H9 (cell line): ENCODE measurements around the gene SLC29A2. TPM values are rescaled to one million over a fixed set of nuclear protein-coding genes. Genes with fewer than 3 reads are reported as not detected.

Source experiments
- DNase-seq: peaks from one replicate; pipeline ENCODE4 v3.0.0-alpha.2; 2017
- H2AFZ ChIP-seq: one replicate; pipeline ENCODE4 v1.6.1; 2013; ENCODE audit warnings: mild to moderate bottlenecking, low read length, control low read depth, moderate library complexity
- H2AK5ac ChIP-seq: 2 replicates; pipeline ENCODE4 v1.6.1; 2013; ENCODE audit warnings: low read length, control low read depth, mixed read lengths; ENCODE audit not compliant: insufficient read length
- H2BK120ac ChIP-seq: one replicate; pipeline ENCODE4 v1.6.1; 2013; ENCODE audit warnings: low read depth, mild to moderate bottlenecking, low read length, control low read depth, inconsistent platforms; ENCODE audit not compliant: poor library complexity, severe bottlenecking
- H2BK12ac ChIP-seq: 2 replicates; pipeline ENCODE4 v1.6.1; 2013; ENCODE audit warnings: low read length, control low read depth, mixed read lengths, low read depth; ENCODE audit not compliant: insufficient read length
- H2BK15ac ChIP-seq: 2 replicates; pipeline ENCODE4 v1.6.1; 2013; ENCODE audit warnings: low read depth, low read length, control low read depth
- H2BK20ac ChIP-seq: one replicate; pipeline ENCODE4 v1.6.1; 2013; ENCODE audit warnings: low read depth, mild to moderate bottlenecking, low read length, control low read depth, inconsistent platforms; ENCODE audit not compliant: poor library complexity, severe bottlenecking
- H2BK5ac ChIP-seq: 2 replicates; pipeline ENCODE4 v1.6.1; 2013; ENCODE audit warnings: low read length, control low read depth, mixed read lengths; ENCODE audit not compliant: insufficient read length
- H3K14ac ChIP-seq: 2 replicates; pipeline ENCODE4 v1.6.1; 2013; ENCODE audit warnings: low read length, control low read depth; ENCODE audit not compliant: insufficient read depth
- H3K18ac ChIP-seq: 2 replicates; pipeline ENCODE4 v1.6.1; 2013; ENCODE audit warnings: low read depth, mild to moderate bottlenecking, mixed read lengths, low read length, control low read depth; ENCODE audit not compliant: insufficient read length
- H3K23ac ChIP-seq: 2 replicates; pipeline ENCODE4 v1.6.1; 2013; ENCODE audit warnings: low read length, control low read depth, mixed read lengths, low read depth; ENCODE audit not compliant: insufficient read length
- H3K23me2 ChIP-seq: 2 replicates; pipeline ENCODE4 v1.6.1; 2013; ENCODE audit warnings: low read depth, mild to moderate bottlenecking, mixed read lengths, low read length, control low read depth; ENCODE audit not compliant: insufficient read length, poor library complexity, severe bottlenecking
- H3K27ac ChIP-seq: 2 replicates; pipeline ENCODE4 v1.5.1; 2013; ENCODE audit warnings: low read length, control low read depth, mixed read lengths, low read depth; ENCODE audit not compliant: insufficient read length
- H3K27me3 ChIP-seq: 2 replicates; pipeline ENCODE4 v1.6.1; 2013; ENCODE audit warnings: low read length, control low read depth, inconsistent platforms; ENCODE audit not compliant: insufficient read depth
- H3K4ac ChIP-seq: 2 replicates; pipeline ENCODE4 v1.6.1; 2013; ENCODE audit warnings: low read depth, mild to moderate bottlenecking, control low read depth, inconsistent platforms, low read length, moderate library complexity
- H3K4me1 ChIP-seq: 2 replicates; pipeline ENCODE4 v1.6.1; 2013; ENCODE audit warnings: low read length, control low read depth, inconsistent platforms; ENCODE audit not compliant: insufficient read depth
- H3K4me2 ChIP-seq: 2 replicates; pipeline ENCODE4 v1.6.1; 2013; ENCODE audit warnings: low read length, control low read depth, mixed read lengths; ENCODE audit not compliant: insufficient read length, insufficient read depth
- H3K56ac ChIP-seq: 2 replicates; pipeline ENCODE4 v1.6.1; 2013; ENCODE audit warnings: low read depth, mild to moderate bottlenecking, mixed read lengths, low read length, control low read depth; ENCODE audit not compliant: insufficient read length
- H3K79me1 ChIP-seq: 2 replicates; pipeline ENCODE4 v1.6.1; 2013; ENCODE audit warnings: low read depth, mild to moderate bottlenecking, moderate library complexity, low read length, control low read depth, inconsistent platforms; ENCODE audit not compliant: insufficient read depth, poor library complexity, severe bottlenecking
- H3K79me2 ChIP-seq: 2 replicates; pipeline ENCODE4 v1.6.1; 2013; ENCODE audit warnings: low read length, control low read depth, inconsistent platforms; ENCODE audit not compliant: insufficient read depth
- H3K9ac ChIP-seq: 2 replicates; pipeline ENCODE4 v1.6.1; 2013; ENCODE audit warnings: low read length, control low read depth, mixed read lengths; ENCODE audit not compliant: insufficient read length; ENCODE audit errors: extremely low read depth
- H3K9me3 ChIP-seq: one replicate; pipeline ENCODE4 v1.6.1; 2013; ENCODE audit warnings: low read depth, low read length, inconsistent platforms; ENCODE audit not compliant: control insufficient read depth
- H3T11ph ChIP-seq: one replicate; pipeline ENCODE4 v1.6.1; 2013; ENCODE audit warnings: mild to moderate bottlenecking, low read length, control low read depth, inconsistent platforms
- H4K20me1 ChIP-seq: one replicate; pipeline ENCODE4 v1.6.1; 2013; ENCODE audit not compliant: control insufficient read depth, insufficient read length, insufficient read depth
- H4K5ac ChIP-seq: 2 replicates; pipeline ENCODE4 v1.6.1; 2013; ENCODE audit warnings: low read depth, mild to moderate bottlenecking, mixed read lengths, low read length, control low read depth; ENCODE audit not compliant: insufficient read length
- H4K8ac ChIP-seq: replicated peaks from 2 replicates; pipeline ENCODE4 v1.6.1; 2013; ENCODE audit warnings: low read length, control low read depth, mixed read lengths, low read depth; ENCODE audit not compliant: insufficient read length
- H4K91ac ChIP-seq: 2 replicates; pipeline ENCODE4 v1.6.1; 2013; ENCODE audit warnings: low read depth, mild to moderate bottlenecking, moderate library complexity, mixed read lengths, low read length, control low read depth; ENCODE audit not compliant: insufficient read length
- H3K27ac Mint-ChIP-seq, 3 experiments: 2 replicates in 2 of 3; 3 replicates in 1 of 3; pipeline ENCODE4 v1.8.0; 2020 to 2021; ENCODE audit warnings: mixed read lengths in 3 of 3, mild to moderate bottlenecking in 1 of 3, moderate library complexity in 1 of 3
- H3K27me3 Mint-ChIP-seq: 2 replicates; pipeline ENCODE4 v1.8.0; 2021; ENCODE audit warnings: low read depth, mild to moderate bottlenecking, moderate library complexity, mixed read lengths
- H3K36me3 Mint-ChIP-seq, 3 experiments: 2 replicates in 2 of 3; 3 replicates in 1 of 3; pipeline ENCODE4 v1.8.0; 2020 to 2021; ENCODE audit warnings: low read depth in 3 of 3, mixed read lengths in 3 of 3; ENCODE audit not compliant: insufficient read depth in 1 of 3
- H3K4me1 Mint-ChIP-seq, 2 experiments: 2 replicates each; pipeline ENCODE4 v1.8.0; 2020; ENCODE audit warnings: mixed read lengths in 2 of 2
- H3K4me3 Mint-ChIP-seq, 2 experiments: 2 replicates in 1 of 2; 3 replicates in 1 of 2; pipeline ENCODE4 v1.8.0; 2020 to 2021; ENCODE audit warnings: mild to moderate bottlenecking in 2 of 2, mixed read lengths in 2 of 2, moderate library complexity in 1 of 2
- H3K9me3 Mint-ChIP-seq, 2 experiments: 2 replicates in 1 of 2; 3 replicates in 1 of 2; pipeline ENCODE4 v1.8.0; 2020; ENCODE audit warnings: mild to moderate bottlenecking in 2 of 2, mixed read lengths in 2 of 2, moderate library complexity in 1 of 2
- WGBS: extraction: QIAGEN DNeasy Blood & Tissue Kit; methylation state at CpG from one replicate; pipeline ENCODE4 v1.1.7; 2013; ENCODE audit warnings: missing lambda C conversion rate, low lambda C conversion rate, mixed read lengths; ENCODE audit not compliant: insufficient read length; ENCODE audit errors: extremely low coverage; 5-methylcytosine and 5-hydroxymethylcytosine counted together
- total RNA-seq: library from RNA; stranded (reverse); gene quantifications from 2 replicates; pipeline ENCODE4 v1.2.1, GENCODE V29; 2021
- TF ChIP-seq, protein P1 (sequence below): fragments of 200-600 bp; sonication (generic); conservative IDR thresholded peaks from 3 replicates; pipeline ENCODE4 v1.8.0; 2021; ENCODE audit warnings: antibody characterized with exemption, mild to moderate bottlenecking

SLC29A2 gene
- total RNA-seq, 1 experiment from 2014 or later, result 29.8 TPM

DNA sequence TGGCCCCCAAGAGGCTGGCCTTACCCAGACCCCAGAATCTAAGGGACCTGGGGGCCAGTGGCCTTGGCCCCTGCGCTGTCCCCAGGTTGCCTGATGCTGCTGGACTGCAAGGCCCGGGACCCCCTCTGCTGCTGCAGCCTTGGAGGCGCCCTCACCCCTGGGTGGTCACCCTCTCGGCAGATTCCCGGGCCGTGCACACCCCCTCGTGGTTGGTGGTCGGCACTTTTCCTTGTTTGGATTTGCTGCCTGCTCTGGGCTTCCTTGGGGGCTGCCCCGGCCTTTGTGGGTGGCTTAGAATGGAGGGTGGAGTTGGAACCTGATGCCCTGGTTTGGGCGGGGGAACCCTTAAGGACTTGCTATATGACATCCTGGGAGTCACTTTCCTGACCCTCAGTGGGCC is 40.6 kb downstream of the SLC29A2 start:
- no peak for DNase-seq
- TF ChIP-seq, protein P1, sequence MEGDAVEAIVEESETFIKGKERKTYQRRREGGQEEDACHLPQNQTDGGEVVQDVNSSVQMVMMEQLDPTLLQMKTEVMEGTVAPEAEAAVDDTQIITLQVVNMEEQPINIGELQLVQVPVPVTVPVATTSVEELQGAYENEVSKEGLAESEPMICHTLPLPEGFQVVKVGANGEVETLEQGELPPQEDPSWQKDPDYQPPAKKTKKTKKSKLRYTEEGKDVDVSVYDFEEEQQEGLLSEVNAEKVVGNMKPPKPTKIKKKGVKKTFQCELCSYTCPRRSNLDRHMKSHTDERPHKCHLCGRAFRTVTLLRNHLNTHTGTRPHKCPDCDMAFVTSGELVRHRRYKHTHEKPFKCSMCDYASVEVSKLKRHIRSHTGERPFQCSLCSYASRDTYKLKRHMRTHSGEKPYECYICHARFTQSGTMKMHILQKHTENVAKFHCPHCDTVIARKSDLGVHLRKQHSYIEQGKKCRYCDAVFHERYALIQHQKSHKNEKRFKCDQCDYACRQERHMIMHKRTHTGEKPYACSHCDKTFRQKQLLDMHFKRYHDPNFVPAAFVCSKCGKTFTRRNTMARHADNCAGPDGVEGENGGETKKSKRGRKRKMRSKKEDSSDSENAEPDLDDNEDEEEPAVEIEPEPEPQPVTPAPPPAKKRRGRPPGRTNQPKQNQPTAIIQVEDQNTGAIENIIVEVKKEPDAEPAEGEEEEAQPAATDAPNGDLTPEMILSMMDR, result no peak

More for the DNA sequence above, 40.6 kb downstream of the SLC29A2 start:
- Histone ChIP-seq H2BK120ac (no peak overlapping the region), H3K23ac (no peak overlapping the region), H2AK5ac (no peak overlapping the region), H2BK5ac (no peak overlapping the region), H3K18ac (no peak overlapping the region), H2BK15ac (no peak overlapping the region), H3T11ph (no peak overlapping the region), H4K5ac (no peak overlapping the region), H2BK12ac (no peak overlapping the region), H4K91ac (no peak overlapping the region), H3K23me2 (no peaks in the 10 kb centered on the region), H3K9ac (no peak overlapping the region), H3K56ac (no peak overlapping the region), H3K27ac (no peak overlapping the region), H3K4ac (no peak overlapping the region), H3K79me1 (no peaks in the 10 kb centered on the region), H3K27me3 (no peaks in the 10 kb centered on the region; the same call in 1 of the 2 replicates), H3K79me2 (no peaks in the 10 kb centered on the region), H3K14ac (no peak overlapping the region), H2AFZ (no peak overlapping the region), H3K4me1 (0 out of 2 replicates have a peak, but pooled peaks cover 3% of the 10 kb centered on the region), H3K4me2 (no peak overlapping the region), H2BK20ac (no peak overlapping the region), H4K8ac (no peak overlapping the region), H4K20me1 (no peaks in the 10 kb centered on the region), H3K9me3 (no peaks in the 10 kb centered on the region)
- no peaks in the 10 kb centered on the region for H3K9me3 Mint-ChIP-seq
- H3K4me3 Mint-ChIP-seq, result no peak overlapping the region
- no peak overlapping the region for H3K27ac Mint-ChIP-seq
- H3K4me1 Mint-ChIP-seq, result peaks cover 9 to 19% of the 10 kb centered on the region in 2 experiments
- WGBS, result no CpG with 5 or more reads among the region's 10 CpGs
- H3K27me3 Mint-ChIP-seq, result peaks cover 14% of the 10 kb centered on the region
- H3K36me3 Mint-ChIP-seq, result peaks cover 0 to 5% (median 0%) of the 10 kb centered on the region in 3 experiments; a peak in 3 of 7 replicates
